NB4 (cell line): Measurements from ENCODE around the gene ZBTB7C.
A peak's percentile ranks its signal among the peaks of the same experiment; 100 is the strongest.

ENCODE experiments used
- DNase-seq: peaks from one replicate; pipeline ENCODE4 v3.0.0; 2010; ENCODE audit warnings: low read depth
- H3K4me3 ChIP-seq: one replicate; pipeline ENCODE4 v1.5.1; 2011; ENCODE audit warnings: mild to moderate bottlenecking, low read depth, low read length, moderate library complexity
- CTCF ChIP-seq: IDR thresholded peaks from one replicate; pipeline ENCODE4 v1.5.1; 2012; ENCODE audit warnings: low read depth, low read length
- MAX ChIP-seq: IDR thresholded peaks from 2 replicates; pipeline ENCODE4 v1.6.1; 2011; ENCODE audit warnings: low read depth, low read length
- MYC ChIP-seq: IDR thresholded peaks from 2 replicates; pipeline ENCODE4 v1.6.1; 2011; ENCODE audit warnings: low read depth, low read length
- POLR2A ChIP-seq: IDR thresholded peaks from 2 replicates; pipeline ENCODE4 v1.6.1; 2011; ENCODE audit warnings: mild to moderate bottlenecking; ENCODE audit not compliant: insufficient read length; ENCODE audit errors: extremely low read depth

Gene ZBTB7C

GRCh38 chr18:48162956-48163737 is 246.0 kb downstream of the ZBTB7C start:
- no peak for TF ChIP-seq MAX
- peak overlapping the region; percentile 55 for H3K4me3 ChIP-seq
- DNase-seq = no peak

- H3K4me3 ChIP-seq = peak overlapping the region; percentile 23
- peak; percentile 75 for DNase-seq
- TF ChIP-seq CTCF (no peak), MYC (no peak), POLR2A (no peak), MAX (no peak)
Observed at GRCh38 chr18:48161911-48162698, 247.1 kb downstream of the ZBTB7C start.

GRCh38 chr18:48161191-48161910 is 247.8 kb downstream of the ZBTB7C start:
- peak; percentile 90 for DNase-seq
- peak; percentile 49 for TF ChIP-seq POLR2A
- TF ChIP-seq CTCF = no peak
- peak; percentile 7; the same call in 1 of the 2 replicates for TF ChIP-seq MAX
- no peak for TF ChIP-seq MYC
- H3K4me3 ChIP-seq = peak overlapping the region; percentile 68

- no peak for DNase-seq
- TF ChIP-seq MYC = no peak
- TF ChIP-seq POLR2A = no peak
- TF ChIP-seq MAX = no peak
- TF ChIP-seq CTCF = no peak
- H3K4me3 ChIP-seq = peak overlapping the region; percentile 68
Observed at GRCh38 chr18:48160622-48161021, 248.6 kb downstream of the ZBTB7C start.

GRCh38 chr18:48159816-48160215 is 249.4 kb downstream of the ZBTB7C start:
- TF ChIP-seq CTCF = no peak
- TF ChIP-seq MYC = no peak
- no peak for TF ChIP-seq POLR2A
- TF ChIP-seq MAX = no peak
- H3K4me3 ChIP-seq = no peak overlapping the region
- no peak for DNase-seq

GRCh38 chr18:48158721-48159120 is 250.5 kb downstream of the ZBTB7C start:
- TF ChIP-seq MYC (no peak), CTCF (no peak), POLR2A (no peak), MAX (no peak)
- no peak overlapping the region for H3K4me3 ChIP-seq
- DNase-seq = no peak
